Fibroblast of skin of abdomen (primary cell): ENCODE results near the gene DVL3.
"Not testable (repeated sequence)": the region's sequence is repeated elsewhere in the genome, so short reads cannot be mapped to it uniquely, and the experiment has no call there.

Experiments used
- DNase-seq: peaks from one replicate; pipeline ENCODE4 v3.0.0-alpha.2; 2013

The DVL3 gene

GRCh38 chr3:184155644-184156521 is 706 bp downstream of the DVL3 start:
- no peak for DNase-seq

- peak; percentile 66 for DNase-seq
Measured at GRCh38 chr3:184156522-184156955, 1.4 kb downstream of the DVL3 start.

- DNase-seq, result no peak
Measured at GRCh38 chr3:184157206-184157605, 2.0 kb downstream of the DVL3 start.

- no peak for DNase-seq
Measured at GRCh38 chr3:184158404-184158803, 3.2 kb downstream of the DVL3 start.

GRCh38 chr3:184160456-184160855 is 5.3 kb downstream of the DVL3 start:
- DNase-seq, result peak; percentile 36

- DNase-seq, result not testable (repeated sequence)
Measured at GRCh38 chr3:184162571-184163070, 7.4 kb downstream of the DVL3 start.

- no peak for DNase-seq
Measured at GRCh38 chr3:184164648-184165330, 9.6 kb downstream of the DVL3 start.

GRCh38 chr3:184165543-184165942 is 10.4 kb downstream of the DVL3 start:
- no peak for DNase-seq

GRCh38 chr3:184166671-184167070 is 11.5 kb downstream of the DVL3 start:
- DNase-seq, result no peak

GRCh38 chr3:184167786-184168185 is 12.6 kb downstream of the DVL3 start:
- DNase-seq, result no peak

- peak; percentile 66 for DNase-seq
Measured at GRCh38 chr3:184168363-184169120, 13.4 kb downstream of the DVL3 start.

GRCh38 chr3:184169896-184170875 is 15.0 kb downstream of the DVL3 start:
- no peak for DNase-seq

- peak; percentile 57 for DNase-seq
Measured at GRCh38 chr3:184171562-184171961, 16.4 kb downstream of the DVL3 start.

GRCh38 chr3:184172681-184173373 is 17.6 kb downstream of the DVL3 start:
- peak; percentile 80 for DNase-seq

- DNase-seq, result no peak
Measured at GRCh38 chr3:184173374-184173722, 18.2 kb downstream of the DVL3 start.

- no peak for DNase-seq
Measured at GRCh38 chr3:184174284-184174645, 19.1 kb downstream of the DVL3 start.

- peak; percentile 100 for DNase-seq
Measured at GRCh38 chr3:184174646-184175492, 19.7 kb downstream of the DVL3 start, which contains the start of gene AP2M1. AP2M1 (plus strand) TSS chr3:184174855; CDS start chr3:184176994, 2,139 bp downstream.

GRCh38 chr3:184175506-184175905 is 20.3 kb downstream of the DVL3 start:
- no peak for DNase-seq

GRCh38 chr3:184175981-184176376 is 20.8 kb downstream of the DVL3 start:
- peak; percentile 24 for DNase-seq
